HG03060 (cell line): ENCODE data around the gene KLHL12.
"Not testable (repeated sequence)": the region's sequence is repeated elsewhere in the genome, so short reads cannot be mapped to it uniquely, and the experiment has no call there.

ENCODE experiments used
- ATAC-seq: cut with Tn5 transposase; IDR thresholded peaks from one replicate; pipeline ENCODE4 v1.9.1; 2021; ENCODE audit warnings: low read depth, moderate number of reproducible peaks; ENCODE audit not compliant: unreplicated experiment

The KLHL12 gene

DNA sequence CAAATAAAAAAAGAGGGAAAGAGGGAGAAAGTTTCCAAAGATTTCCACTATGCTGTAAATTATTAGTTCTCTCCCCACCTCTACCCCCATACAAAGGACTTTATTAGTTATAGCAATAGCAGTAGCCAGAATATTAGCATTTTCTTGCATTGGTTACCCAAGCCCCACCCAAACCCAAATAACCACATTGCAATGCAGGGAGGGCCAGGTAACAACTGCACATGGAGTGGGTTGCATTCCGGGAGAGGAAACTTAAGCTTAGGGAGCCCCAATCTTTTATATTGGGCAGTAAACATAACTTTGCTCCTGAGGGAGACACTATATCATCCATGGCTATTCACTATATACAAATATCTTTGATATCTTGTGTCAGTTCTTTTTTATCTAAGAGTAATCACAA lies 25.1 kb upstream of the KLHL12 start:
- ATAC-seq: no peak

DNA sequence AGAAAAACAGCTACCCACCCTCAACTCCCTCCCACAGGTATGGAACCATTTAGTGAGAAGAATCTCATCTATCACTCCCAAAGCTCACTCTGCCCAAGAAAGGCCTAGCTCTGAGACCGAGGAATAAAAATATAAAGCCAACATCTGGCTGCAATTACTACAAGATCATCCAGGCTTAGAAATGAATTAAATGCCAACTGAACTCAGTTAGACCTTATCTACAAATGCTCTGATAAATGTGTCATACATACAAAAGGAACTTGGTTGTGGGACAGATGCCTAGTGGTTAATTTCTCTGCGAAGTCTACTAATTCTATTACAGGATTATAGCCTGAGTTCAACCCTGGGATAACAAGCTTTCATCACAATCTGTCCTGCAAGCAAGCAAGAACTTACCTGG lies 24.4 kb upstream of the KLHL12 start:
- no peak for ATAC-seq

DNA sequence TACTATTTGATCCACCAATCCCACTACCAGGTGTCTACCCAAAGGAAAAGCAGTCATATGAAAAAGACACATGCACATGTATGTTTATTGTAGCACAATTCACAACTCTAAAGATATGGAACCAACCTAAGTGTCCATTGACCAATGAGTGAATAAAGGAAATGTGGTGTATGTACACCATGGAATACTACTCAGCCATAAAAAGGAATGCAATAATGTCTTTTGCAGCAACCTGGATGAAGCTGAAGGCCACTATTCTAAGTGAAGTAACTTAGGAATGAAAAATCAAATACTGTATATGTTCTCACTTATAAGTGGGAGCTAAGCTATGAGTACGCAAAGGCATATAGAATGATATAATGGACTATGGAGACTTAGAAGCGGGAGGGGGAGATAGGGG lies 18.4 kb upstream of the KLHL12 start:
- no peak for ATAC-seq

DNA sequence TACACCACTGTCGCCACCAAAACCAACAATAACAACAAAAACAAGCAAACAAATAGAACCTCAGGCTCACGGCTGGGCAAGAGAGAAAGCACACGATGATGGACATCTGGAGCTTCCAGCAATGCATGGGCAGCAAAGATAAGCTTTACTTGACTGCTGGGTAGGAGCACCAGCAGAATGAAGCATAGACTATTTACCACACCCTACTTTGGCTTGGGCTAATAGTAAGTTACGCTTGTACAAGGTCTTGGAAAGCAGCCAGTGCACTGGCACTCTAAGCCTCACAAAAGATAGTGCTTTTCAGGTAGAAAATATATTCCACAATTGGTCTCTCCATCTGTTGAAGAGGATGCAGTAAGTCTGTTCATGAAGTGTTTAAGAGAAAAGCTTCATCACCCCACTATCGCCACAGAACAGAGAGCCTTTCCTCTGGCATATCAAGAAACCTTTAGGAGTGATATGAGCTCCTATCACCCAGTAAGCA lies 17.4 kb upstream of the KLHL12 start:
- ATAC-seq: no peak

DNA sequence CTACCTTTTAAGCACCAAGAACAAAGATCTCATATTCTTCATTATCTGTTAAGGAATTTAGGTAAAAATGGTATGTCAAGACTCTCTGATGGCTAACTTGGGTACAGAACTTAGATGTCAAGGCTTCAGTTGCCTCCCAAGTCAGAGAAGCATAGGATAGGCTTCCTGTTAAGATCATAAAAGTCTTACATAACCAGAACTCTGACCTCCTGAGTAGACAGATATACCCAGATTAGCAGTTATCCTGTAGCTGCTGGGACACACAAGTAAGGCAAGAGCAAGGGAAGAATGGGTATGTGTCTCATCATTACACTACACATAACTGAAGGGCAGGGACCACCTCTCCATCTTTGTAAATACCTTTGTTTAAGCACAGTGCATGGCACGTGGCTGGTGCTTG lies 15.4 kb upstream of the KLHL12 start:
- no peak for ATAC-seq

DNA sequence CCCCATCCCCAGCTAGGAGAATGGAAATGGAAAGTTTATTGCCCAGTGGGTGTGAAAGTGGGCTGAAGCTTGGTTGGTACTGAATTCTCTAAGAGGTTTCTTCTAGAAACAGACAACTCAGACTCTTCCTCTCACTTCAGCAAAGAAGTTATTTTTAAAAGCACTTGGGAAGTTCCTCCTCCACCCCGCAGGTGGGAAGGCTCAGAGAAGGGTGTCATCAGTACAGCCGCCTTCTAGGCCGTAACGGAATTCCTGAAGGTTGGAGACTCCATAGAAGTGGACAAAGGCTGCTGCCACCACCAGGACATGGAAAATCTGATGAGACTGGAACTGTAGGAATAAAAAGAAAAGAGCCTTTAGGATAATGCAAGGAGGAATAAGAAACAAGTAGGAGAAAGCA lies 14.3 kb upstream of the KLHL12 start:
- no peak for ATAC-seq

DNA sequence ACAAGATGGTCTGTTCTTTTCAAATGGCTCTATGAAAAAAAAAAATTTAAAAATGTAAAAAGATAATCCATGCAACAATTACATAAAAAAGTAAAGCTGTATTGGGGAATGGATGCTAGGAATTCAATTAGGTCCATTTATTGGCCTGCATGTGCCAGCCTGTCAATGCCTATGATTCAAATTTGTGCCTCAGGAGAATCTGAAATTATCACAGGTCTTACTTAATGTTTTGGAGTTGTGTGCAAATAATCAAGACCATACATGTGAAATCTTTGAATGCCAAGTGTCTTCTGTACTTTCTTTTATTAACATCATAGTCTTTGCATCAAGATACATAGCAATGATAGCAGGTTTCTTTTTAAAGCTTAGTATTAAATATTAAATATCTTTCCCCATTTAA lies 13.5 kb upstream of the KLHL12 start:
- no peak for ATAC-seq

DNA sequence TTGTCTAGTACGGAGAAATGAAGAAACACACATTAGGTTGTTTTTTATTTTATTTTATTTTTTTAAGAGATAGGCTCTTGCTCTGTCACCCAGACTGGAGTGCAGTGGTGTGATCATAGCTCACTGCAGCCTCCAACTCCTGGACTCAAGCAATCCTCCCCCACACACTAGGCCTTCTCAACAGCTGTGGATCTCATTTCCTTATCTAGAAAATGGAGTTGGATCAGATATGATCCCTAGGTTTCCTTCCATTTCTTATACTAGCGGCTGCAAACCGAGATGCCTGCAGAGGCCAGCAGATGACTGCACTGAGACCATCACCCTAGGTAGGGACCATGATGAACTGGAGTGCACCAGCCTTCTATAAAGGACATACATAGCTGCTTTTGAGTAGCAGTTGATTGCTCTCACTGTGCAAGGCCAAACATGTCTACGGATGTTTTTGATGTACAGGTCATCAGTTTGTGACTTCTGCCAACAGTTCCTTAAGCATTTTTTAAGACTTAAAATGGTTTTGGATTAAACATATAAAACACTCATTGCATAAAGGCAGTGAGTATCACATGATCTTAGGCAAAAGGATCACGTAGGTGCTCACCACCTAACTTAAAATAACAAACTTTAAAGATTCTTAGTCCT lies 11.4 kb upstream of the KLHL12 start:
- ATAC-seq: no peak

DNA sequence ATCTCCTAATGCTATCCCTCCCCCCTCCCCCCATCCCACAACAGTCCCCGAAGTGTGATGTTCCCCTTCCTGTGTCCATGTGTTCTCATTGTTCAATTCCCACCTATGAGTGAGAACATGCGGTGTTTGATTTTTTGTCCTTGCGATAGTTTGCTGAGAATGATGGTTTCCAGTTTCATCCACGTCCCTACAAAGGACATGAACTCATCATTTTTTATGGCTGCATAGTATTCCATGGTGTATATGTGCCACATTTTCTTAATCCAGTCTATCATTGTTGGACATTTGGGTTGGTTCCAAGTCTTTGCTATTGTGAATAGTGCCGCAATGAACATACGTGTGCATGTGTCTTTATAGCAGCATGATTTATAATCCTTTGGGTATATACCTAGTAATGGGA lies 9.4 kb upstream of the KLHL12 start:
- not testable (repeated sequence) for ATAC-seq

DNA sequence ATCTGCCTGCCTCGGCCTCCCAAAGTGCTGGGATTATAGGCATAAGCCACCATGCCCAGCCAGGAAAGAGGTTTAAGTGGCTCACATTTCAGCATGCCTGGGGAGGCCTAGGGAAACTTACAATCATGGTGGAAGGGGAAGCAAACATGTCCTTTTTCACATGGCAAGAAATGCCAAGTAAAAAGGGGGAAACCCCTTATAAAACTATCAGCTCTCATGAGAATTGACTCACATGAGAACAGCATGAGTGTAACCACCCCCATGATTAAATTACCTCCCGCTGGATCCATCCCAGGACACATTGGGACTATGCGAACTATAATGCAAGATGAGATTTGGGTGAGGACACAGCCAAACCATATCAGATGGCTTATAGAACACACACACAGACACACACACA lies 8.8 kb upstream of the KLHL12 start:
- ATAC-seq: no peak

DNA sequence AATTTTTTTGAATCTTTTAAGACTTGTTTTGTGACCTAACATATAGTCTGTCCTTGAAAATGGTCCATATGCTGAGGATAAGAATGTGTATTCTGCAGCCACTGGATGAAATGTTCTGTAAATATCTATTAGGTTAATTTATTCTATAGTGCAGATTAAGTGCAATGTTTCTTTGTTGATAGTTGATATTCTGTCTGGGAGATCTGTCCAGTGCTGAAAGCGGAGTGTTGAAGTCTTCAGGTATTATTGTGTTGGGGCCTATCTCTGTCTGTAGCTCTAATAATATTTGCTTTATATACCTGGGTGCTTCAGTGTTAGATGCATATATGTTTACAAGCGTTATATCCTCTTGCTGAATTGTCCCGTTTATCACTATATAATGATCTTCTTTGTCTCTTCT lies 7.7 kb upstream of the KLHL12 start:
- no peak for ATAC-seq

DNA sequence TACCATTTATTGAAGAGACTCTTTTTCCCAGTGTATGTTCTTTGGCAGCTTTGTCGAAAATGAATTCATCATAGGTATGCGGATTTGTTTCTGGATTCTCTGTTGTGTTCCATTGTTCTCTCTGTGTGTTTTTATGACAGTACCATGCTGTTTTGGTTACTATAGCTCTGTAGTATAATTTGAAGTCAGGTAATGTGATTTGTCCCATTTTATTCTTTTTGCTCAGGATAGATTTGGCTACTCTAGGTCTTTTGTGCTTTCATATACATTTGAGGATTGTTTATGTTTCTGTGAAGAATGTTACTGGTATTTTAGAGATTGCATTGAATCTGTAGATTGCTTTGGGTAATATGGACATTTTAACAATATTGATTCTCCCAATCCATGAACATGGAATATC lies 5.4 kb upstream of the KLHL12 start:
- ATAC-seq: no peak

DNA sequence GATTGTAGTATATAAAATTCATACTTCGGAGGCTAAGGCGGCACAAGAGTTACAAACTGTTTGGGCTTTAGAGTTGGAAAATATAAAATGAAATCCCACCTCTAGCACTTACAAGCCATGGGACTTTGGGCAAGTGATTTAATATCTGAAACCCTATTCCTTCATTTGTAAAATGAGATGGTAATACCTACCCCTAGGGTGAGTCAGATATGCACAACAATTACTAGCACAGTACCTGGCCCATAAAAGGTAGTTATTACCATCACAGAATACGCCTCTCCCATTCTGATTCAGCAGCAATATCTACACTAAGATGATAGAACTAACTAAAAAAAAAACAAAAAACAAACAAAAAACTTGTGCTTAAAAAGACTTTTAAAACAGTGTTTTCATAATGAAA lies 3.5 kb downstream of the KLHL12 start:
- no peak for ATAC-seq

DNA sequence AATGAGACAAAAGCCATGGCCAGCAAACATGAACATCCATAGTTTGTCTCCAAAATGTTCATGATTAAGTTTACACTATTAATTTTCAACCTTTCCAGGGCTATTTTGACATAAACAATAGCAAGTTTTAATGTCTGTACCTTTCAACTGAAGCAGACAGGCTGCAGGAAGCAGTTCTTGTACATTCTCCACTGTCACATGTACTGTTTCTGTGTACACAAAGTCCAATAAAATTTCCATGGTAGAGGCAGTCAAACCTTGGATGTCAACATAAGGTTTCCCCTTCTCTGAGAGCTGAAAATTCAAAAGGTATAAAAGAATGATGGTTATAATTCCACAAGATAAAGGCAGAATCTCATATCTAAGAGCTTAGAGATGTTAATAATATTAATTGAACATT lies 7.4 kb downstream of the KLHL12 start:
- no peak for ATAC-seq

DNA sequence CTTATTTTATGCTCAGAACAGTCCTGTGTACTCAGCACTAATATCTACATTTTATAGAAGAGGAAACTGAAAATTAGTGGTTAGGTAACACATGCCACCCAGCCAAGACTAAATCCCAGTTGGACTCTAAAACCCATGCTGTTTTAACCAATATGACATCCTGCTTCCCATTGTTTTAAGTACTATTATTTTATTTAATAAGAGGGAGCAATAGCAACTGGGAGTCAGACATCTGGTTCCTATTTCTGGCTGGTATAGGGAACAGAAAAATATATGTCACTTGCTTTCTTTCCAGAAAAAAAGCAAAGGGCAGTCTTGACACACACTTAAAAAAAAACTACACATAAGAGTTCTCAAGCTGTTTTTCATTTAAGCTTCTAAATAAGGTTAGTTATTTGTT lies 11.9 kb downstream of the KLHL12 start:
- no peak for ATAC-seq

DNA sequence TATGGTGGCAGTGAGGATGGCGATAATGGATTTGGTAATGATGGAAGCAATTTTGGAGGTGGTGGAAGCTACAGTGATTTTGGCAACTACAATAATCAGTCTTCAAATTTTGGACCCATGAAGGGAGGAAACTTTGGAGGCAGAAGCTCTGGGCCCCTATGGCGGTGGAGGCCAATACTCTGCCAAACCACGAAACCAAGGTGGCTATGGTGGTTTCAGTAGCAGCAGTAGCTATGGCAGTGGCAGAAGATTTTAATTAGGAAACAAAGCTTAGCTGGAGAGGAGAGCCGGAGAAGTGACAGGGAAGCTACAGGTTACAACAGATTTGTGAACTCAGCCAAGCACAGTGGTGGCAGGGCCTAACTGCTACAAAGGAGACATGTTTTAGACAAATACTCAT lies 14.6 kb downstream of the KLHL12 start:
- not testable (repeated sequence) for ATAC-seq

DNA sequence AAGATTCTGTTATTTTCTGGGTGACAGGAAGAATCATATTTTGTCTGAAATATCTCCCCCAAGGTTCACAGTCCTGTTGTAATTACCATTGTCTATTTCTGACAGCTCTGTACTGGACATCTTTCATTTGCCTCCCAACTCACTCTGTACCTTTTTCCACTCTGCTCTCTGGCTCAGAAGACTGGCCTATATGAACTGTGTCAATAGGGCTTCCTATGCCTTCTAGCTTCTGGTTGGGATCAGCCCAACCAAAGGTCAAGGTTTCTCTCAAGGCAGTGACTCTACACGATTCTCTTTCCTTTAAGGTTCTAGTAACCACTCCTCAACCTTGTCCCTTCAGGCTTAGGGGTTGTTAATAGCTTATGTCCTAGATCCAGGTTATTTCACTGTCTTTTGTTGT lies 17.5 kb downstream of the KLHL12 start:
- no peak for ATAC-seq

DNA sequence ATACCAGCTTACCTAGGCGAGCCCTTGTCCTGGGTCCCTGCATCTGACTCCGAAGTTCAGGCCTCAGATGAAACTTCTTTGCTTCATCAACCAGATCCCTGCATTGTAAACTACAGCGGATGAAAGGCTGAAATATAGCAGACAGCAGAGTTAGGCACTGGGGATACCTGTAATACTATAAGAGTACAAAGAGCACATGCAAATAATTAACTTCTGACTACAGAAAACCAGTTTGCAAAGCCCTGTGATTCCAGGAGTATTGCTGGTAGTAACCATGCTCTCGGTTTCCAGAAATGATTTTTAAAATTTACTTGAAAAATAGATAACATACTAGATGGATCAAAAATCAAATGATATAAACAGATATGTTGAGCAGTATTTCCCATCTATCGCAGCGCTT lies 18.0 kb downstream of the KLHL12 start:
- ATAC-seq: no peak

DNA sequence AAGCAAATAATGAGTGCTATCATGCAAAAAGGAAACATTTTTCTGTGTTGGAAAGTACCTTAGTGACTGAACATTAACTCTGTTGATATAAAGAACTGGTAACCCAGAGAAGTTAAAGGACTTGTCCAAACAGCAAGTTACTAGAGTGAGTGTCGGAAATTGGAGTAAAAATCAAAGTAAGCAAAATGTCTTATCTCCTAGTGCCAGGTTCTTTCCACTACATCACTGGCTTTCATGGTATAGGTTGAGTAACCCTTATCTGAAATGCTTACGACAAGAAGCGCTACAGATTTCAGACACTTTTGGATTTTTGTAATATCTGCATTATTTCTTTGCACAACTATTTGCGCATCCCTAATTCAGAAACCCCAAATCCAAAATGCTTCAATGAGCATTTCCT lies 21.7 kb downstream of the KLHL12 start:
- no peak for ATAC-seq

DNA sequence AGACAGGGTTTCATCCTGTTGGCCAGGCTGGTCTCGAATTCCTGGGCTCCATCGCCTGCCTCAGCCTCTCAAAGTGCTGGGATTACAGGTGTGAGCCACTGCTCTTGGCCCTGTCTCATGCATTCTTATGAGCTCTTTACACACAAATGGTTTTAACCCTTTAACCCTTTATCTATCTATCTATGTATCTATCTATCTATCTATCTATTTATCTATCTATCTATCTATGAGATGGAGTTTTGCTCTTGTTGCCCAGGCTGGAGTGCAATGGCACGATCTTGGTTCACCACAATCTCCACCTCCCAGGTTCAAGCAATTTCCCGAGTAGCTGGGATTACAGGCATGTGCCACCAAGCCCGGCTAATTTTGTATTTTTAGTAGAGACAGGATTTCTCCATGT lies 23.2 kb downstream of the KLHL12 start:
- not testable (repeated sequence) for ATAC-seq

DNA sequence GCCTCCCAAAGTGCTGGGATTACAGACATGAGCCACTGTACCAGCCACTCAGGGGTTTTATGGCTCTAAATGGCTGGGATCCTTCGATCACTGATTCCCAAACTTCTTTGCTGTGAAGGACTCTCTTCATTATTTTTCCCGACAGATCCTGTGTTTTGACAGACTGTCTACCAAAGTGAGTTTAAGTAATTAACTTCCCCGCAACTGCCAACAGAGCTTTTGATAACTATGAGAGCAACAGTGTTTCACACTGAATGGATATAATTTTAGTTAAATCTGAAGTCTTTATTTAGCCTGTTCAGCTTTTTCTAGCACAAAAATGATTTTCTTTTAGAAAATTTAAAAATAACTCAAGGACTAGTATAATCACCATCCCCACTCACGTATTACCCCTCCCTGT lies 25.5 kb downstream of the KLHL12 start:
- ATAC-seq: no peak

DNA sequence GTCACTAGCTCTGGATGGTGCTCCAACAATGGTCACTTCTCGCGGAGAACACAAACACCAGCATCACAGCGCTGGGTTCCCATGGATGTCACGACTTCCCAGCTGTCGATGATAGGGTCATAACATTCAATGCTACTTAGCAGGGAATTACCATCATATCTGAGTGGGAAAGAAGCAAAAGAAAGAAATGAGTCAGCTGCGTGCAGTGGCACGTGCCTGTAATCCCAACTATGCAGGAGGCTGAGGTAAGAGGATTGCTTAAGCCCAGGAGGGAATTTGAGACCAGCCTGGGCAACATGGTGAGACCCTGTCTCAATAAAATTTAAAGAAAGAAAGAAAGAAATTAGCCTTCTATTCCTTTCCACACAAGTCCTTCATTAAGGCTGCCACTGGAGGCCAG lies 34.5 kb downstream of the KLHL12 start:
- no peak for ATAC-seq

DNA sequence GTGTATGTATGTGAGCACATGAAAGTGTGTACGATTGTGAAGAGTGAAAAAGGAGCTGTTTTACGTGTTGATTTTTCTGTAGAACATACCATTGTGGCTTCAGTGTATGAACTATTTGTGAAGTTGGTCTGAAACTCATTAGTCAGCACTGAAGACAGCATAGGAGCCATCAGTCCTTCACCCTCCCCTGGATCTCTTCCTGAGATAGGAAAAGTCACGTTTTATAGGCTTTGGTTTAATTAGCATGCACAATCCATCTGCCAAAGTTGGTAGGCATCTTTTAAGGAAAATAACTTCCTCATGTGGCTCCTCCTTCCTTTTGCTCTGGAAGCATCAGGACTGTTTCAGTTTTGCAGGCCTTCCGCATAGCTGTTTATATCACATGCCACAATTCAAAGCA lies 36.6 kb downstream of the KLHL12 start:
- ATAC-seq: no peak
